OCI-LY3 (cell line): ENCODE data around the gene PSMD11.

Experiments used
- CTCF ChIP-seq: fragments of 200-600, 300-600 bp; sonication (generic); IDR thresholded peaks from 2 replicates; pipeline ENCODE4 v1.5.1; 2014; ENCODE audit warnings: antibody characterized with exemption, low read length, low read depth
- EZH2phosphoT487 ChIP-seq: fragments of 200-600 bp; shearing (Covaris generic); IDR thresholded peaks from 2 replicates; pipeline ENCODE4 v1.6.1; 2018; ENCODE audit warnings: antibody characterized with exemption, mixed run types, low read depth

DNA sequence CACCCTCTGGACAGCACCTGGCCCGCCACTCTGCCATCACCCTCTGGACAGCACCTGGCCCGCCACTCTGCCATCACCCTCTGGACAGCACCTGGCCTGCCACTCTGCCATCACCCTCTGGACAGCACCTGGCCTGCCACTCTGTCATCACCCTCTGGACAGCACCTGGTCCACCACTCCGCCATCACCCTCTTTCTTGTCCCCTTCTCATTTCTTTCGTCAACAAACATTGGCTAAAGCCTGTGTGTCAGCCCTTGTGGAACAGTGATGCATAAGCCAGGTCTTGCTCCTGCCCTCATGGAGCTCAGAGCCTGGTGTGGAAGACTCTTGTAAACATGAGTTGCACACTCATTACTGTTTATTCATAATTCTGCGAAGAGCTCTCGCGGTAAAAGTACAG lies 73.7 kb downstream of the PSMD11 start:
- TF ChIP-seq CTCF (no peak), EZH2phosphoT487 (no peak)
